HAP-1 (cell line): Measurements from ENCODE around the gene TOMM40.

Experiments used
- DNase-seq, 2 experiments: peaks; one replicate each; pipeline ENCODE4 v3.0.0-alpha.2; 2016 to 2020; ENCODE audit warnings: low spot score in 2 of 2
- H3K27me3 ChIP-seq: fragments of 250-450 bp; sonication (Bioruptor Pico); 2 replicates; pipeline ENCODE4 v1.5.1; 2020; ENCODE audit warnings: low read depth, mild to moderate bottlenecking, moderate library complexity
- H3K36me3 ChIP-seq: fragments of 250-450 bp; sonication (Bioruptor Pico); replicated peaks from 2 replicates; pipeline ENCODE4 v1.5.1; 2020; ENCODE audit warnings: mild to moderate bottlenecking
- H3K4me1 ChIP-seq: fragments of 250-450 bp; sonication (Bioruptor Pico); 2 replicates; pipeline ENCODE4 v1.5.1; 2020; ENCODE audit warnings: mild to moderate bottlenecking
- H3K4me3 ChIP-seq: fragments of 250-450 bp; sonication (Bioruptor Pico); 2 replicates; pipeline ENCODE4 v1.5.1; 2020; ENCODE audit warnings: mild to moderate bottlenecking, moderate library complexity
- H3K9me3 ChIP-seq: fragments of 250-450 bp; sonication (Bioruptor Pico); 2 replicates; pipeline ENCODE4 v1.5.1; 2020; ENCODE audit warnings: mild to moderate bottlenecking, moderate library complexity
- in situ Hi-C: fragments of 300-500 bp; cut with MboI; formaldehyde crosslinking; loops from 3 replicates; pipeline ENCODE4 v1.14.3; 2020; ENCODE audit warnings: low sequenced_read_pairs, inconsistent platforms, mixed read lengths

Gene TOMM40

DNA sequence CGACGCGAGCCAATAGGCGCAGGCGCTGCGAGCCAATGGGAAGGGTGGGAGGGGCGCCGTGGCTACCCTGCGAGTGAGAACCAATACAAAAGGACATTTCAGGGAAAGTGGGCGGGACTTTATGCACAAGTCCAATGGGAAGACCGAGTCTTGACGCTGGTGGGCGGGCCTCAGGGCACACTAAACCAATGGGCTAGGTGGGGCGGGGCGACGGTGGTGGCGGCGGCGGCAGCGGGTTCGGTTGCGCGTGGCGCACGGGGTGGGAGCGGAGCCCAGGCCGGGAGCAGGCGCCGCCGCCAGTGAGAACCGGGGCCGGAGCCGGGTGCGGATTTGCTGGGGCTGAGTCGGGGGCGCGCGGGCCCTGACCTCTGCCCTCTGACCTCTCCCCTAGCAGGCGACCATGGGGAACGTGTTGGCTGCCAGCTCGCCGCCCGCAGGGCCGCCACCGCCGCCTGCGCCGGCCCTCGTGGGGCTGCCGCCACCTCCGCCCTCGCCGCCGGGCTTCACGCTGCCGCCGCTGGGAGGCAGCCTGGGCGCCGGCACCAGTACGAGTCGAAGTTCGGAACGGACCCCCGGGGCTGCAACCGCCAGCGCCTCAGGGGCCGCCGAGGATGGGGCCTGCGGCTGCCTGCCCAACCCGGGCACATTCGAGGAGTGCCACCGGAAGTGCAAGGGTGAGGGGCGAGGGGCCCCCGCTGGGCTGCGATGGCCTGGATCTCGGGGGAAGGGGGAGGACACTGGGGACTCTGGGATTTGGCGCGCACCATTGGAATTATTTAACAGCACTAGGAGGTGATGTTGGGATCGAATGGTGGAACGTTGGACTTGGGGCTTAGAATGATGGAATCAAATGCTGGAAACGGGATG lies at the start of gene TOMM40:
TSS of gene TOMM40 (plus strand) at position 239 of the 867 bp plus-strand sequence. CDS start at position 401, 162 bp downstream.
- peaks cover 53% of the 10 kb centered on the region for H3K36me3 ChIP-seq
- H3K27me3 ChIP-seq: no peaks in the 10 kb centered on the region
- H3K4me1 ChIP-seq: peaks cover 11% of the 10 kb centered on the region
- in situ Hi-C loops: no loop called here
- H3K9me3 ChIP-seq: no peaks in the 10 kb centered on the region
- DNase-seq: peak; percentile 54 to 100
- H3K4me3 ChIP-seq: peak within 1 kb of the TSS; percentile 81

GRCh38 chr19:44845286-44845611 lies 45.8 kb upstream of the TOMM40 start:
- H3K36me3 ChIP-seq: peaks cover 7% of the 10 kb centered on the region
- no peaks in the 10 kb centered on the region; the same call in 1 of the 2 replicates for H3K9me3 ChIP-seq
- H3K4me3 ChIP-seq: peak overlapping the region; percentile 47
- peaks cover 19% of the 10 kb centered on the region for H3K4me1 ChIP-seq
- in situ Hi-C loops: loop anchor here (10.0 kb wide), 2 partner anchors 120 to 270 kb away; no protein-coding TSS in a partner anchor
- H3K27me3 ChIP-seq: no peaks in the 10 kb centered on the region
- DNase-seq: no peak

DNA sequence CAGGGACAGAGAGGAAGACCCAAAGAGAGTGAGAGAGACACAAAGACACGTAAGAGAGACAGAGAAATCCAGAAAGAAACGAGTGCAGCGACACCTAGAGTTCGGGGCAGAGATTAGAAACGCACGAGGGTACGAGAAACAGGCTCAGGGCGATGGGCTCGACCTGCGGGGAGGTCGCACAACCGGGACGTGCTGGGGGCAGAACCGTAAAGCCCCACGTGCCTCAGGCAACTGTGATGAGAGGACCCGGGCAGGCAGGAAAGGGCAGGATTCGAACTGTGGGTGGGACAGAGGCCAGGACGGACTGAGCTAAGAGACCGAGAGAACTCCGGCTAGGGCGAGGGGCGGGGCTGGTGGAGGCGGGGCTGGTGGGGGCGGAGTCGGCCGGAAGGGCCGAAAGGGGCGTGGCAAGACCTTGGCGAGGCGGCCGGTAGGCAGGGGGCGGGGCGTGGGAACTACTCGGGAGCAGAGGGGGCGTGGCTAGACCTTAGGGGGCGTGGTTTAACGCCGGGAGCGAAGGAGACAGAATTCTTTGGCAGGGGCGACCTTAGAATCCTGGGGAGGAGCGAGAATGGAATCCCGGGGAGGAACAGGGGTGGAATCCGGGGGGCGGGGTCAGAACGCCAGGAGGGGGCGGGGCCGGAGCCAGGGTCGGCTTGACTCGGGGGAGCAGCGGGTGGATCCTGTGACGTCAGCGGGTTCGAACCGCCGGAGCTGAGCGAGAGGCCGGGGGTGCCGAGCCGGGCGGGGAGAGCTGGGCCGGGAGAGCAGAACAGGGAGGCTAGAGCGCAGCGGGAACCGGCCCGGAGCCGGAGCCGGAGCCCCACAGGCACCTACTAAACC lies 45.2 kb upstream of the TOMM40 start, which contains the start of gene NECTIN2:
TSS of gene NECTIN2 (plus strand) at position 686 of the 843 bp plus-strand sequence. CDS start 229 bp downstream, outside the sequence.
- in situ Hi-C loops: loop anchor here (10.0 kb wide), 2 partner anchors 121 to 271 kb away; no protein-coding TSS in a partner anchor
- peak within 1 kb of the TSS; percentile 94 for H3K4me3 ChIP-seq
- no peaks in the 10 kb centered on the region; the same call in 1 of the 2 replicates for H3K9me3 ChIP-seq
- H3K27me3 ChIP-seq: no peaks in the 10 kb centered on the region
- H3K4me1 ChIP-seq: peaks cover 19% of the 10 kb centered on the region
- peaks cover 9% of the 10 kb centered on the region for H3K36me3 ChIP-seq
- DNase-seq: peak; percentile 95 to 100

DNA sequence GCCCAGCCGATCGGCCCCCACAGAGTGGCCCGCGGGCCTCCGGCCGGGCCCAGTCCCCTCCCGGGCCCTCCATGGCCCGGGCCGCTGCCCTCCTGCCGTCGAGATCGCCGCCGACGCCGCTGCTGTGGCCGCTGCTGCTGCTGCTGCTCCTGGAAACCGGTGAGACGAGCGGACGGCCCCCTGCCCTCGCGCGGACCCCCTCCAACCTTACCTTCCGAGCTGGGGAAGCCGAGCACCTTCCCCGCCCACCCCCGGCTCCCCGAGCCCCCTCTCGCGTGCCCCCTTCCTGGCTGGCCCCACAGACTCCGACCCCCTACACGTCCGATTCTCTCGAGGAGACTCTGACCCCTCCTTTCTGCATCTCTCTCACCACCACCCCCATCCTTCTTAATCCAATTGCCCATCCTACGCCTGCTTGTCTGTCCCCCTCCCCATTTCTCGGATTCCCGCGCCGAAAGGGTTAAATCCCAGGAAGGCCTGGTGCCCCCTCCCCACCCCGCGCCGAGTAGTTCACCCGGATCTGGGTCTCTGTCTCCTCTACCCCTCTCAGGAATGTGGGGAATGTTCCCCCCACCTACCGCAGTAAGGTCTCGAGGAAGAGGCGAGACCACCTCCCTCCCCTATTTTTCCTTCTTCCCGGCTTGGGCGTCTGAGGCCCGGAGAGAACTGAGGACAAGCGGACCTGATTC lies 44.5 kb upstream of the TOMM40 start:
- in situ Hi-C loops: loop anchor here (10.0 kb wide), 2 partner anchors 122 to 272 kb away; no protein-coding TSS in a partner anchor
- H3K4me1 ChIP-seq: peaks cover 19% of the 10 kb centered on the region
- peak; percentile 6 to 69 for DNase-seq

DNA sequence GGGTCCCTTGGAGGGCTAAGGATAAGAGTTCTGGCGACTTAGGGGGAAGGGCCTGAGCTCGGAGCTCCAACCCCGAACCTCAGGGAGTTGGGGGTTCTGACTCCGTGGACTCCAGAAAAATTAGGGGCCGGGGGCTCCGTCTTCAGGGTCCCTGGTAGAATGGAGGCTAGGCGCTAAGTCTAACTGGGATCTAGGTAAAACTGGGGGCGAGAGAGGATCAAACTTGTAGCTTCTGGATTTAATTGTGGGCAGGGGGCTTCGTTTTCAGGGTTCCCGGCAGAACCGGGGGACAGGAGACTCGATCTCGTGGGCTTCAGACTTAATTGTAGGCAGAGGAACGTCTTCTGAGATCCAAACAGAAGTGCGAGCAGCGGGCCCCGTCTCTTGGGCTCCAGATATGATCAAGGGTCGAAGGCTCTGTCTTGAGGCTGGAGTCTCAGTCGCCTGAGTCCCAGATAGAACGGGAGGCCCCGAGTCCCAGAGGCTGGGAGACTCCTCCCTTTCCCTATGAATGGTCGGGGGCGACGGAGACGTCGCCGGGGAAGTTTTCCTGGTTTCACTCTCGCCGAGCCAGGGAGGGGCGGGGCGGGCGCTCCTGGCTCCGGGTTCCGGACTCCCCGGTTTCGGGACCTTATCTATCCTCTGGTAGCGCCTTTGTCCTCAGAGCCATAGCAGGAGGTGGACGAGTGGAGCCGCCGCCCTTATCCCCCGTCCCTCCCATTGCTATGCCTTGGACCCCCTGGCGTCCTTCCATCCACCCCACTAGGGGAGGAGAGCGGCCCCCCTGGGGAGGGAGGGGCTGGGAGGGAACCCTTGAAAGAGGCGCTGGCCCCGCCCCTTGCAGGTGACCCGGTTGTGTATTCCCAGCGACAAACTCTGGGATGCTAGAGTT lies 43.7 kb upstream of the TOMM40 start:
- in situ Hi-C loops: loop anchor here (10.0 kb wide), 2 partner anchors 123 to 273 kb away; no protein-coding TSS in a partner anchor
- Histone ChIP-seq H3K27me3 (no peaks in the 10 kb centered on the region), H3K4me1 (peaks cover 19% of the 10 kb centered on the region), H3K36me3 (peaks cover 9% of the 10 kb centered on the region), H3K9me3 (no peaks in the 10 kb centered on the region), H3K4me3 (peak overlapping the region; percentile 94)
- DNase-seq: peak; percentile 45 to 82

More for the DNA sequence above, 44.5 kb upstream of the TOMM40 start:
- no peaks in the 10 kb centered on the region; the same call in 1 of the 2 replicates for H3K9me3 ChIP-seq
- H3K36me3 ChIP-seq: peaks cover 9% of the 10 kb centered on the region
- no peaks in the 10 kb centered on the region for H3K27me3 ChIP-seq
- H3K4me3 ChIP-seq: peak overlapping the region; percentile 94

DNA sequence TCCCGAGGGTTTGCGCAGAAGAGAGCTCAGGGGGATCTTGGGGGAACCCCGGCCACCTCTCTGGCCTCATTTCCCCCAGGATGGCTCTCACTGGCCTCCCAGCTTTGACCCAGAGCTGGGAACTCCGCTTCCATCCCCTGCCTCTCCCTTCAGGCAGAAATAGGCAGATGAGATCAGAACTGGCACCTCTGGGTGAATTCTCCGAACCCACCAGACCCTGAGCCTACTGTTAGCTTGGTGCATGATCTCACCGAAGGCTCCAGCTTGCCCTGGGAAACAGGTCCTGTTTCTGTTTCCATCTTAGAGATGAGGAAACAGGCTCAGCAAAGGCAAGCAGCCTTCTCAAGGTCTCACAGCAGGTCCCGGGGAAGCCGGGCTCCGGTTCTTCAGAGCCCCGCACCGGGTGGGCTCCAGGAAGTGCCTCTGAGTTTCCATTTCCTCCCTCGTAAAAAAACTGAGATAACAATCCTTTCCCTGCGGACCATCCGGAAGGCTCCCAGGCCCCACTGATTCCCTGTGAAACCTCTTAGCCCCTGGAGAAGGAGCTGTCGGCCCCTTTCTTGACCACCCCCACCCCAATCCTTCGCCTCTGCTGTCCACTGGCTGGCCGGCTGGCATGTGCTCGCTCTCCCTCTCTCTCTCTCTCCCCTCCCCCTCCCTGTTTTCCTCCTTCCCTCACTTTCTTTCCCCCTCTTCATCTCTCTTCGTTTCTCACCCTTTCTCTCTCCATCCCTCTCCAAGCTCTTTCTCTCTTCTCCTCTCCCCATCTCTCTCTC lies 42.8 kb upstream of the TOMM40 start:
- in situ Hi-C loops: loop anchor here (10.0 kb wide), 2 partner anchors 123 to 273 kb away; no protein-coding TSS in a partner anchor
- peaks cover 9% of the 10 kb centered on the region for H3K36me3 ChIP-seq
- no peaks in the 10 kb centered on the region for H3K27me3 ChIP-seq
- peaks cover 19% of the 10 kb centered on the region for H3K4me1 ChIP-seq
- peak in 1 of 2 experiments; percentile 50 for DNase-seq
- H3K9me3 ChIP-seq: no peaks in the 10 kb centered on the region
- peak overlapping the region; percentile 94 for H3K4me3 ChIP-seq

DNA sequence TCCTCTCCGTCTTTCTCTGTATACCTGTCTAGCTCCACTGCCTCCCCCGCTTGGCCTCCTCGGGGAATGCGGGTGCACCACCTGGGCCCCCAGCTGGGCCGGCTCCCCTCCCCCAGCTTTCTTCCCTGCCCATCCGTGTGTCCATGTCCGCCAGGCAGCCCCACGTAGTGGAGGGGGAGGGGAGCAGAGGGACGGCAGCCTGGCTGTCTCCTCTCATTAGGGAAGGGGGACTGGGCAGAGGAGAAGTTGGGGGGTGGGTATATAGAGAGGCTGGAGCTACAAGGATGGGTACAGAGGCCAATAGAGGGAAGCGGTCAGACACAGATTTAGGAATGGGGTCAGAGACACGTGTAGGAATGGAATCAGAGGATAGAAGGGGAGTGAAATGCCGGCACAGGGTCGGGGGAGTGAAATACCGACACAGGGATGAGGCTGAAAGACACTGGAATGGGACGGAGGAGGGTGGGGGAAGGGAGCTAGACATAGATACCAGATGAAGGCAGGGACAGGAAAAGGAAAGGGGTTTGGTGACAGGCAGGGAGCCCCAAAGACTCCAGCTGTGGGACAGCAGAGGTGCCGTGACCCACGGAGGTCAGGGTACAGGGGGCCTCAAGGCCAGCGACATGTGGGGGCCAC lies 42.1 kb upstream of the TOMM40 start:
- peak in 1 of 2 experiments; percentile 45 for DNase-seq
- peaks cover 14% of the 10 kb centered on the region for H3K36me3 ChIP-seq
- peak overlapping the region; percentile 94 for H3K4me3 ChIP-seq

DNA sequence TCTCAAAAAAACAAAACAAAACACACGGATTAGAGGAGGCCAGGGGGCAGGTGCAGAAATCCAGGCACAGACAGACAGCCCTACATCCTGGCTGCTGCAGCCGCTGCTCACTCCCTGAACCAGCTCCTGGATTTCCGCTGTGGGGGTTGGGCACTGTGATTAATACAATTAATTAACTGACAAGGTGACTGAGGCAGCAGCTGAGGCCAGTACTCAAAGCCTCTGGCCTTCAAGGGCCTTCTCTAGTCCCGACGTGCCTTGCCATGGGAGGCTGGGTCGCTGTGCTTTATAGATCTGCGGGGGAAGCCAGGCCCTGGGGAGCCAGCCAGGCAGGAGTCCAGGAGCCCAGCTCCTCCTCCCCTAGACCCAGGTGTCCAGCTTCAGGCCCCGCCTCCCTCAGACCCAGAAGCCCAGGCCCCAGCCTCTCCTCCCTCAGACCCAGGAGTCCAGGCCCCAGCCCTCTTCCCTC lies 40.4 kb upstream of the TOMM40 start:
- Histone ChIP-seq H3K36me3 (peaks cover 17% of the 10 kb centered on the region), H3K4me3 (no peak overlapping the region), H3K9me3 (no peaks in the 10 kb centered on the region), H3K4me1 (peaks cover 14% of the 10 kb centered on the region), H3K27me3 (no peaks in the 10 kb centered on the region)
- DNase-seq: no peak
- in situ Hi-C loops: no loop called here

More for the DNA sequence above, 42.1 kb upstream of the TOMM40 start:
- Histone ChIP-seq H3K4me1 (peaks cover 19% of the 10 kb centered on the region), H3K27me3 (no peaks in the 10 kb centered on the region), H3K9me3 (no peaks in the 10 kb centered on the region)
- in situ Hi-C loops: loop anchor here (10.0 kb wide), 2 partner anchors 124 to 274 kb away; no protein-coding TSS in a partner anchor

- Histone ChIP-seq H3K4me1 (peaks cover 14% of the 10 kb centered on the region), H3K27me3 (no peaks in the 10 kb centered on the region), H3K4me3 (no peak overlapping the region), H3K9me3 (no peaks in the 10 kb centered on the region), H3K36me3 (peaks cover 24% of the 10 kb centered on the region)
- in situ Hi-C loops: no loop called here
- DNase-seq: no peak
Measured at GRCh38 chr19:44851427-44851826, 39.6 kb upstream of the TOMM40 start.

DNA sequence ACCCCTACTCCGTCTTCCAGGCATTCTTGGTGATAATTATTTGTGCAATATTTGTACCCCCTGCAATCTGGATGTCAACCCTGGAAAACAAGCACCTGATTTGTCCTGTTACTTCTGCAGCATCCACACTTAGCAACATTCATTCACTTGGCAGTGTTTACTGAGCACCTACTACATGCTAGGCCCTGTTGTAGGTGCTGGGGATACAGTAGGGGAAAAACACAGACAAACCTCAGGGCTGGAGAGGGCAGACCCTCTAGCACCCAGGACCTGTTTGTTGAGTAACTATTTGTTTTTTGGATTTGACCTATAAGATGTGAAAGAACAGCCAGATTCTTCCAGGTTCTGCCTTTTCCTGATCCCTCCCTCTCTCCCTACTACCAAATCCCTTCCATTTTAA lies 35.4 kb upstream of the TOMM40 start:
- DNase-seq: no peak
- peaks cover 32% of the 10 kb centered on the region for H3K36me3 ChIP-seq
- peaks cover 2% of the 10 kb centered on the region; the same call in 1 of the 2 replicates for H3K4me1 ChIP-seq
- H3K4me3 ChIP-seq: no peak overlapping the region
- in situ Hi-C loops: no loop called here
- H3K9me3 ChIP-seq: no peaks in the 10 kb centered on the region
- H3K27me3 ChIP-seq: no peaks in the 10 kb centered on the region

DNA sequence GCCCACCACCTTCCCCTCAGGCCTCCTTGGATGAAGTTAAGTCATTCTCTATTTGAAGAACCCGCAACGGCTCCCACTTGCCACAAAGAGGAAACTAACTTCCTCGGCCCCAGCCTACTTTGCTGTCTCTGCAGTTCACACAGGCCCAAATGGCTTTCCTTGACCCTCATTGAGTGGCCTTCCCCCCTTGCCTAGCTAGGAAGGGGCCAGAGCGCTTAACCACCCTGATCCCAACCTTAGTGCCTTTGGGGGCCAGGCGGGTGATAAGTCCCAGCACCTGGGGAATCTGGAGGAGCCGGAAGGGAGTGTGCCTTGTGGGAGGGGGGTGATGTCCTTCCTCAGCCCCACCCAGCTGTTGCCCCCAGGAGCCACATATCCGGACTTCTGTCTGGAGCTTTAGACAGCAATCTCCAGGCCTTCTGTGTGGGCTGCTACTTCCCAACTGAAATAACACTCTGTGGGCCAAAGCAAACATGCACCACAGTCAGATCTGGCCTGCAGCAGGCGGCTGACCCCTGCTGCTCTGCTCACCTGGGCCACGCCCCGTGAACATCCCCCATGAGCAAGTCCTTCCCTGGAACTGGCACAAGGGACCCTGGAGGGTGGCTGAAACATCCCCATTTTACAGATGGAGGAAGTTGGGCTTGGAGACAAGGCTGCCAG lies 34.5 kb upstream of the TOMM40 start:
- H3K9me3 ChIP-seq: no peaks in the 10 kb centered on the region
- H3K4me3 ChIP-seq: no peak overlapping the region
- in situ Hi-C loops: no loop called here
- H3K36me3 ChIP-seq: peaks cover 35% of the 10 kb centered on the region
- peaks cover 2% of the 10 kb centered on the region; the same call in 1 of the 2 replicates for H3K4me1 ChIP-seq
- H3K27me3 ChIP-seq: no peaks in the 10 kb centered on the region
- DNase-seq: no peak
